GM18517 (cell line): Measurements from ENCODE around the gene ZDHHC4.

Source experiments
- ATAC-seq: cut with Tn5 transposase; IDR thresholded peaks from one replicate; pipeline ENCODE4 v1.9.1; 2021; ENCODE audit warnings: mild to moderate bottlenecking, moderate library complexity; ENCODE audit not compliant: unreplicated experiment

The ZDHHC4 gene

DNA sequence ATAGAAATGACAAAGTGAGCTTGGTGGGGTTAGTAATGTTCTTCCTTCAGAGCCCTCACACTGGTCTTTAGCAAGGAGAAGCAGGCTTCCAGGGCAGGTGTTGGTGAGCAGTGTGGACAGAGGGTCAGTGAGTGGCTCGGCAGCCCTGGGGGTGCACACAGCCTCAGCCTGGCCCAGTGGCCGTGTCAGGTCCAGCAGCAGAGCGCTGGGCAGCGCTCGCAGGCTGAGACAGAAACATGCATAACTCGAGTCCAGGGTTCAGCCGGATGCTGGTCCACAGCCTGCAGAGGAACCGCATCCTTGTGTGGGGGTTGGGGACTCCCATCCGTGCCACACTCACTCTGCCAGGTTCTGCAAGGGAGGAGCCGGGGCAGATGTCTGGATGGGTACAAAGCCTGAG lies 27.2 kb downstream of the ZDHHC4 start:
- ATAC-seq: no peak

DNA sequence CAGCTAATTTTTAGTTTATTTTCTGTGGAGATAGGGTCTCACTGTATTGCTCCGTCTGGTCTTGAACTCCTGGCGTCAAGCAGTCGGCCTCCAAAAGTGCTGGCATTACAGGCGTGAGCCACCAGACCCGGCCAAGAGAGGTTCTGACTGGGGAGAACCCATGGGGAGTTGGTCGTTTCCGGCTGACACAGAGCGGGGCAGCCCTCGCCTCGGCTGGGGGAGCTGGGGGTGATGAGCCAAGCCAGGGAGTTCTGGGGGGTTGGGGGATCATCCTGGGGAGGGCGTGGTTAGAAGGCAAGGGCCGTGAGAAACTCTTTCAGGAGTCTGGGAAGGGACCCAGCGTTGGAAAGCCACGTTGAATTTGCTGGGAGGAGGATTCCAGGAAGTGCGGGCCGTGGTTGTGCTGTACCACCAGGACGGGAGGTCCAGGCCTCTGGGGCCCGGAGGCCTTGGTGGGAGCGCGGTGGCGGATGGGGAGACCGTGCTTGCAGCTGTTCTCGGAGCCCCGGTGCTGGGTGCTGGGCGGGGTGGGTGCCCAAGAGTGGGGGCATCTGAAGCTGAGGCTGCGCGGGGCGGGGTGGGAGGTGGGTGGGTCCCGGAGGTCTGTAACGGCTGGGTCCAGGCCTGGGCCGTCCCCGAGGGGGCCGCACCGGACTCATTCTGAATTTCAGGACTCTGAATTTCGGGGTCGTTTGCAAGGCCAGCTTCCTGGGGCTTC lies 29.8 kb downstream of the ZDHHC4 start:
- ATAC-seq: no peak

DNA sequence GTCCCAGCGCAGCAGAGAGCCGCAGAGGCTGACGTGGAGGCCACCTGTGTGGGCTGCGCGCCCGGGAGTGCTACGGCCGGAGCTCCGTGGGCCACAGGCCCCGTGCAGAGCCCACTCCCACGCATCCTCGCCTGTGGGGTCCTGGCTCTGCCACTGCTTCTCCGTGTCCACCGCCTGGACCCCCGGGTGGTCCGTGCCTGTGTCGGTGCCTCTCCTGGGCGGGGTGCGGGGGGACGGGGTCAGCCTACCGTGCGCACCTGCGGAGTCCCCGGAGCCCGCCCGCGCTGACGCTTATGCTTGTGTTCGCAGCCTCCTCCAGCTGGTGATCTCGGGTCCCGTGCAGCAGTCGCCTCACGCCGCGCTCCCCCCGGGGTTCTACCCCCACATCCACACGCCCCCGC lies 30.4 kb downstream of the ZDHHC4 start:
- ATAC-seq: no peak

DNA sequence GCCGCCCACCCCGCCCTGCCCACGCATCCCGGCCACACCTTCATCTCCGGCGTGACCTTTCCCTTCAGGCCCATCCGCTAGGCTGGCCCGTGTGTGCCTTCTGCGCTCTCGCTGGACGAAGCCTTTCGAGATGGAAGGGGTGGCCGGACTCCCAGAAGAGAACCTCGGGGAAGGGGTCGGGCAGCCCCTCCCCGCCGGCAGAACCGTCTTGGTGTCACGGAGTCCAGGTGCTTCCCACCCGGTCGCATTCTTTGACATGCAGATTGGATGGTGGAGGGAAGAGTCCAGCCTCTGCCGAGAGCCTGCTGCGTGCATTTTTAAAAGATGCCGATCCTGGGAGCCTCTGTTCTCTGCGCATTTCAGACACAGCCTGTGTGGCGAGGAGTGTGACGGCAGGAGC lies 30.8 kb downstream of the ZDHHC4 start:
- ATAC-seq: no peak

DNA sequence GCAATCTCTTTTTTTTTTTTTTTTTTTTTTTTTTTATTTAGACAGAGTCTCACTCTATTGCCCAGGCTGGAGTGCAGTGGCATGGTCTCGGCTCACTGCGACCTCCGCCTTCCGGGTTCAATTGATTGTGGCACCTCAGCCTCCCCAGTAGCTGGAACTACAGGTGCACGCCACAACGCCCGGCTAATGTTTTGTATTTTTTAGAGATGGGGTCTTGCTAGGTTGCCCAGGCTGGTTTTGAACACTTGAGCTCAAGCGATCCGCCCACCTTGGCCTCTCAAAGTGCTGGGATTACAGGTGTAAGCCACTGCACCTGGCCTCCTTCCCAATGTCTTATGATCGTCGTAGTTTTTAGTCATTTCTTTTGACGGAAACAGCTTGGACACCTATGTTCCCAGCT lies 31.5 kb downstream of the ZDHHC4 start:
- no peak for ATAC-seq

DNA sequence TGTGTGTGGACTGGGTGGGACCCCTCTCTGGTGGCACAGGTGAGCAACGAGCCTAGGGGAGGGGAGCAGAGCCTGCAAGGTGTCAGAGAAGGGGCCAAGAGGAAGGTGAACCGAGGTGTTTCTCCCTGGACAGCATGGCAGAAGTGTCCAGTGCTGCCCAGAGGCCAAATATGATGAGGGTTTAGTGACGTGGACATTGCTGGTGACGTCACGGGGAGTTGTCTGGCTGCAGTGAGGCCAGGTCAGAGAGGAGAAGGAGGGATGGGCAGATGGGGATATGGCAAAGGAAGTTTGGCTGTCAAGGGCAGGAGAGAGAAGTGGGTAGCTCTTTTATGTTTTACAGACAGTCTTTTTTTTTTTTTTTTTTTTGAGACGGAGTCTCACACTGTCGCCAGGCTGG lies 35.6 kb downstream of the ZDHHC4 start:
- ATAC-seq: no peak

DNA sequence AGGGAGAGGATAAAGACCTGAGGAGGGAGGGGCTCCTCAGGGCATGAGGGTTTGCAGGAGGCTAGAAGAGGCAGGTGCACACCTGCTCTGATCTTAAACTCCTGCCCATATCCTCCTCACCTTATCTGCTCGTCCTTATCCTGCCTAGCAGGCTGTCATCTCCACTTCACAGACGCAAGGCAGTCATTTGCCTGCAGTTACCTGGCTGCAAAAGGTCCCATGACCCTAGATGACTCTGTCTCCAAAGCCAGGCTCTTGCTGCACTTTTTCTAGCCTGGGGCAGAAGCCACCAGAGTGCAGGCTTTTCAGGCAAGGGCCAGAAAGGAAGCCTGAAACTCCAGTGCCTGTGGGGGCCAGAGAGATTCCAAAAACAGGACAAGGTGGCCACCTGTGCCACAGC lies 36.5 kb downstream of the ZDHHC4 start:
- no peak for ATAC-seq

DNA sequence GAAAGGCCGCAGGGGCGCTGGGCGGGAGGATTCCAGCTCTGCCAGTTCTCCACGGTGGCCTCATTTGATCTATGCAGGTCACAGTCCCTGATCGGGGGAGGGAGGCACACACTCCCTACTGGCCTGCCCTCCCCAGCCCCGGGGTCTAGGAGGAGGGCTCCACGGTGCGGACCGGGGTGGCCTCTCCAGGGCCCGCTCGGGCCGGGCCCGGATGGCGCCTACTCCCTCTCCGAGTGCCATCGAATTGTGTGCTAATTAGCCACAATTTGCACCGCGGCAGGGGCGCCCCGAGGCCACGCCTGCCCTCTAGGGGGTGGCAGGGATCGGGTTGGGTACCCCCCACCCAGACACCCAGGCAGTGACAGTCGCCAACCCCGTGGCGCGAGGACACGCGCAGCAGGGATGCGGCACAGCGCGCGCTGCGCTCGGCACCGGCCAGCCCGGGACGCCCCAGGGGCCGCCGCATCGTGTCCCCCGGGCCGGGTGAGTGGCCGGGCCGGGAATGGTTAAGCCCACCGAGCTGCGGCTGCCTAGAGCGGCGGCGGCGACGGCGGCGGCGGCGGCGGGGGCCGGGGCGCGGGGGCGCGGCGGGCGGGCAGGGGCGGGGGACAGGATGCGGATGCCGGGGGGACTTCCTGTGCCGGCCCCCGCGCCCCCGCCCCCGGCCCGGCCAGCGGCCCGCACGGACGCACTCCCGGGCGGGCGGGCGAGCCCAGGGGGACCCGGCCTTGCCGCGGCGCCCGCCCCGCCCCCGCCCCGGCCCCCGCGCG lies 37.9 kb downstream of the ZDHHC4 start, which contains the start of gene ZNF853:
Gene ZNF853, plus strand, starts transcription at position 658 of the 770 bp plus-strand sequence. CDS start 565 bp downstream, outside the sequence.
- no peak for ATAC-seq

DNA sequence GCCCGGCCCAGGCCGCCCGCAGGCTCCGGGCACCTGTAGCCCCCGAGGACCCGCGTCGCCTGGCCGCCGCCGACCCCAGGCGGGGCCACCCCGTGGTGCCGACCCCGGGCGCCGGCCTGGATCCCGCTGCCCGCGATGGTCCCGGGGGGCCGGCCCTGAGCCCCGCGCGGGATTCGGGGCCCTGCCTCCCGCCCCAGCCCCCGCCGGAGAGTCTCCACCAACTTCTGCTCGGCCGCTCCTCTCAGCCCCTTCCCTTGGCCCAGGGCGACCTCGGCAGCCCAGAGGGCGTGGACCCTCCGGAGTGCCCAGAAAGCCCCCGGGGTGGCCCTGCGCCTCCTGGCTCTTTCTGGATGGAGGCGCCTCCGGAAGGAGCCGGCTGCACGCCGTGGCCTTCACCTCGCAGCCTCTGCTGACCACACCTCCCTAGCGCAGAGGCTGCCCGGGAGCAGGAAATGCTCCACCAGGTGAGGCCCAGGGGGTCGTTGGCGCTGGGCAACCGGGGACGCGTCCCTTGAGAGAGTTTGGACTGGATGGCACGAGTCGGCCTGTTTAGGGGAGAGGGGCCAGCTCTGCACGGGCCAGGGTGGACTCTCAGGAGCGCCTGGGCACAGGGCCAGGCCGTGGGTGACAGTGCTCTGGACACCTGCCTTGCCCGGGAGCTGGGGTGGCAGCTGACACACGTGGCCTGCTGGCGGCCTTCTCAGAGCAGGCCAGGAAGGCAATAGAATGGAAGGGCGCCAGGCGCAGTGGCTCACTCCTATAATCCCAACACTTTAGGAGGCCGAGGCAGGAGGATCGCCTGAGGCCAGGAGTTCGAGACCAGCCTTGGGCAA lies 38.7 kb downstream of the ZDHHC4 start:
- no peak for ATAC-seq

DNA sequence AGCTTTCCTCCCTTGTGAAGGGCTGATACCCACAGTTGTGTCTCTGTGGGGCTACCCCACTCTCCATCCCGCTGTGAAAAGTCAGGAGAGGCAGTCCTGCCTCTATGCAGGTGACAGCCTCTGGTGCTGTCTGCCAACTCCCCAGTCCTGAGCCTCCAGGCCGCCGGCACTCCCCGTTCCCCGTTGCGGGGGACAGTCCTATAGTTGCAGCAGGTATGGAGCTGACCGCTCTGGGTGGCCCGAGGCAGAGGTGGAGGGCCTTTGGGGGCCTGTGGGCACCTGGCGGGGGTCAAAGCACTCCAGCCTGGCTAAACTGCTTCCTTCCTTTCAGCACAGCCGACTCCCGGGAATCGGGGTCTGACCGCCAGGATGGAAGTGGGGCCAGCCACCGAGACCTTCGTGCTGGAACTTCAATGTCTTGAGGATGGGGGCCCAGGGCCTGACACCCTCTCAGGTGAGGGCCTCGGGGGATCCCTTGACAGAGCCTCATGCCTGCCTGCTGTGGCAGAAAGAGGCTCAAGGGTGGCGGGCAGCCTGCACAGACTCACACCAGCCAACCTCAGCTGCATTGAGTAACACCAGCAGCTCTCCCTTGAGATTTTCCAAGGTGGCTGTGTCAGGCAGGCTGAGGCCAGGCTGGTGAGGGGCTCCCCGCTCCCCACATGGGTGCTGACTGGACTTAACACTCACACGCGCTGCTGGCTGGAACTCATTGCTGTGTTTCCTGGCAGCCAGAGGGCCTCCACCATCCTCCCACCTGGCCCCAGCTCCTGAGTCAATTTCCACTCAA lies 39.8 kb downstream of the ZDHHC4 start:
- no peak for ATAC-seq

DNA sequence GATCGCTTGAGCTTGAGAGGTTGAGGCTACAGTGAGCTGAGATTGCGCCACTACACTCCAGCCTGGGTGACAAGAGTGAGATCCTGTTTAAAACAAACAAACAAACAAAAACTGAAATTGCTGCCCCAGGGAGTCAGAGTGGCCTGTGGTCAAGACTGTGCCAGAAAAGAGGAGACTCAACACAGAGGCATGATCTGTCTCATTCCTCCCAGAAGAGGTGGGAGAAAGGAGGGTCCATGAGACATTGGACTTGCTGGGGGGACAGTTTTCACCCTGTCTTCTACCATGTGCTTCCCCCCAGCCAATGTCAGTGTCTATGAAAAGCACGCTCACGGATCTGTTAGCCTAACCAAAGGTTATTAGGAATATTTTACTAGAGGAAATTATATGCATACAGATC lies 41.4 kb downstream of the ZDHHC4 start:
- no peak for ATAC-seq

DNA sequence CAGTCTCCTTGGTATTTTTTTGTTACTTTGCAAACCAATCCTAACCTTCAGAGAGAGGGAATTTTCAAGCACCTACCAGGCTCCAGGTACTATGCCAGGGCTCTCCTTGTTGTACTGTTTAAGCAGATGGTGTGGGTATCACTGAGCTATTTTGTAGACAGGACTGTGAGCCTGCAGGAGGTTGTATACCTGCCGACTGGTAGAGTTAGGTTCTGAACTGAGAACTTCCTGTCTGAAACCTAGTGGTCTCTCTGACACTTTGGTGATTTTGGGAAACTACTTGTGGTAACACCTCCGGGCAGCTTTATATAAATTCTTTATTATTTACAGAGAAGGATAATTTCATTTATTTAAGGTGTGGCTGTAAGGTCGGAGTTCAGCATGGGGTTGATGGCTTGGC lies 42.7 kb downstream of the ZDHHC4 start:
- ATAC-seq: no peak

DNA sequence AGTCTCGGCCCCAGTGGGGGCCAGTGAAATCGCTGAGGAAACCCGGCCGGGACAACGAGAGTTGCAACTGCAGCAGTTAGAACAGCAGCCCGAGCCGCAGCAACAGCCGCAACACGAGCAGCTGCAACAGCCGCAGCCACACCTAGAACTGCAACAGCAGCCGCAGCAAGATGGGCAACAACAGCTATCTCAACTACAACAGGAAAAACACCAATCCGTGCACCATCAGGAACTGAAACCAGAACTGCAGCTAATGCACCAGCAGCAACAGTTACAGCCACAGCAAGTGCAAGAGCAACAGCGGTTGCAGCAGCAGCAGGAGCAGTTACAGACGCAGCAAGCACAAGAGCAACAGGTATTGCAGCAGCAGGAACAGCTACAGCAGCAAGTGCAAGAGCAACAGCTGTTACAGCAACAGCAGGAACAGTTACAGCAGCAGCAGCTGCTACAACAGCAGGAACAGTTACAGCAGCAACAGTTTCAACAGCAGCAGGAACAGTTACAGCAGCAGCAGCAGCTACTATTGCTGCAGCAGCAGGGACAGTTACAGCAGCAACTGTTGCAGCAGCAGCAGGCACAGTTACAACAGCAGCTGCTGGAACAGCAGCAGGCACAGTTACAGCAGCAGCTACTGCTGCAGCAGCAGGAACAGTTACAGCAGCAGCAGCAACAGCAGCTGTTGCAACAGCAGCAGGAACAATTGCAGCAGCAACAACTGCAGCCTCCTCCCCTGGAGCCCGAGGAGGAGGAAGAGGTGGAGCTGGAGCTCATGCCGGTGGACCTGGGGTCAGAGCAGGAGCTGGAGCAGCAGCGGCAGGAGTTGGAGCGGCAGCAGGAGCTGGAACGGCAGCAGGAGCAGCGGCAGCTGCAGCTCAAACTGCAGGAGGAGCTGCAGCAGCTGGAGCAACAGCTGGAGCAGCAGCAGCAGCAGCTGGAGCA lies 44.2 kb downstream of the ZDHHC4 start:
- ATAC-seq: no peak

DNA sequence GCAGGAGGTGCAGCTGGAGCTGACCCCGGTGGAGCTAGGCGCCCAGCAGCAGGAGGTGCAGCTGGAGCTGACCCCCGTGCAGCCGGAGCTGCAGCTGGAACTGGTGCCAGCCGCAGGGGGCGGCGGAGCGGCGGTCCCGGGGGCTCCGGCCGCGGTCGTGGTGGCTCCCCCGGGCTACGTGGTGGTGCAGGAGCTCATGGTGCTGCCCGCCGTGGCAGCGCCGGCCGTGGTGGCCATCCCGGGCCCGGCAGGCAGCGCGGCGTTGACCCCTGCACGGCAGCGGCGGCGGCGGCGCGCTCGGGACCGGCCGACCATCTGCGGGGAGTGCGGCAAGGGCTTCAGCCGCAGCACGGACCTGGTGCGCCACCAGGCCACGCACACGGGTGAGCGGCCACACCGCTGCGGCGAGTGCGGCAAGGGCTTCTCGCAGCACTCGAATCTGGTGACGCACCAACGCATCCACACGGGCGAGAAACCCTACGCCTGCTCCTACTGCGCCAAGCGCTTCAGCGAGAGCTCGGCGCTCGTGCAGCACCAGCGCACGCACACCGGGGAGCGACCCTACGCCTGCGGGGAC lies 45.0 kb downstream of the ZDHHC4 start:
- ATAC-seq: no peak

DNA sequence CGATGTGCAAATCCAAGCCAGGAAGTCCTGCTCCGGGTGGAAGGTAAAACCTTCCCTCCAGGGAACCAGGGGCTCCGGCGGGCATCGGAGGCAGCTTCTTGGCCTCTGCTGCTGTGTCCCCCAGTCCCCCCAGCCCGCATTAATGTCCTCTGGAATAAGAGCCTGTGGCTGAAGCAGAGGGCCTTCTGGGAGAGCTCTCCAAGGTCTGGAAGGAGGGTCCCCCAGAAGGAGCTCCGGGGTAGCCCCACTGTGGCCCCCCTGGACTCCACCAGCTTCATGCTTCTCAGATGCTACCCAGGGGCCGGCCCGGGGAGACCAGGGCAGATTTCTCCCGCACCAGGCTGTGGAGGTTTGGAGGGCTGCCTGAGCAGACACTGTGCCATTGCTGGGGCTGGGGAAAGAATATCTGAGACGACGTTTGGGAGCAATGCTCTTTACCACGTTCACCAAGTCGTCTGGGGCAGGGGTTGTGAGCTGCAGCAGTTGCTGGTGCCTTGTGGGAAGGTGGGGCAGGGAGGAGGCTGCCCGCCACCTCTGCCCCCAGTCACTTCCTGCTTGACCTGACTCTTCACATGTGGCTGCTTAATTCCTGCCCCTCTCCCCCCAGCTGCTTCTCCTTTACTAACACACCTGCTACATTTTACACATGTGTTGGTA lies 46.5 kb downstream of the ZDHHC4 start:
- ATAC-seq: no peak

DNA sequence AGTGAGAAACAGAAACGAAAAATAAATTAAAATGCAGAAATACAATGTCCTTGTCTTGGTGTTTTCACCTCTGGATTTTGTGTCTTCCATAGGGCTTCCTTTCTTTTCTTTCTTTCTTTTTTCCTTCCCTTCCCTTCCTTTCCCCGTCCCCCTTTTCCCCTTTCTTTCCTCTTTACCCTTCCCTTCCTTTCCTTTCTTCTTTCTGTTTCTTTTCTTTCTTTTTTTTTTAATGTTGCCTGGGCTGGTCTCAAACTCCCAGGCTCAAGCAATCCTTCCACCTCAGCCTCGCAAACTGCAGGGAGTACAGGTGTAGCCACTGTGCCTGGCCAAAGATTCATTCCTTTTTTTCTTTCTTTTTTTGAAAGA lies 47.0 kb downstream of the ZDHHC4 start:
- no peak for ATAC-seq

DNA sequence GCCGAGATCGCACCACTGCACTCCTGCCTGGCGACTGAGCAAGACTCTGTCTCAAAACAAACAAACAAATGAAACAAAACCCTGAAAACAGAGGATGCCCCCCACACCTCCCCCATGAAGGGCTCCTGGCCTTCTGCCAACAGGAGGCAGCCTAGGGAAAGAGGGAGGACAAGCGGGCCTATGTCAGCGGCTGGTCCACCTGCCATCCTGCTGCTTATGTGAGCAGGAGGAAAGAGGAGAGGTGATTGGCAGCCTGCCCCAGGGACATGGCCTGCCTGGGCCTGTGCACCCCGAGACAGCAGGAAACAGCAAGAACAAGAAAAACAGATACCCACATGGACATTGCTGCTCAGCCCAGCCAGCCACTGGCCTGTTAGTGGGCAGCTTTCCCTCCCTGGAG lies 50.8 kb downstream of the ZDHHC4 start:
- no peak for ATAC-seq

DNA sequence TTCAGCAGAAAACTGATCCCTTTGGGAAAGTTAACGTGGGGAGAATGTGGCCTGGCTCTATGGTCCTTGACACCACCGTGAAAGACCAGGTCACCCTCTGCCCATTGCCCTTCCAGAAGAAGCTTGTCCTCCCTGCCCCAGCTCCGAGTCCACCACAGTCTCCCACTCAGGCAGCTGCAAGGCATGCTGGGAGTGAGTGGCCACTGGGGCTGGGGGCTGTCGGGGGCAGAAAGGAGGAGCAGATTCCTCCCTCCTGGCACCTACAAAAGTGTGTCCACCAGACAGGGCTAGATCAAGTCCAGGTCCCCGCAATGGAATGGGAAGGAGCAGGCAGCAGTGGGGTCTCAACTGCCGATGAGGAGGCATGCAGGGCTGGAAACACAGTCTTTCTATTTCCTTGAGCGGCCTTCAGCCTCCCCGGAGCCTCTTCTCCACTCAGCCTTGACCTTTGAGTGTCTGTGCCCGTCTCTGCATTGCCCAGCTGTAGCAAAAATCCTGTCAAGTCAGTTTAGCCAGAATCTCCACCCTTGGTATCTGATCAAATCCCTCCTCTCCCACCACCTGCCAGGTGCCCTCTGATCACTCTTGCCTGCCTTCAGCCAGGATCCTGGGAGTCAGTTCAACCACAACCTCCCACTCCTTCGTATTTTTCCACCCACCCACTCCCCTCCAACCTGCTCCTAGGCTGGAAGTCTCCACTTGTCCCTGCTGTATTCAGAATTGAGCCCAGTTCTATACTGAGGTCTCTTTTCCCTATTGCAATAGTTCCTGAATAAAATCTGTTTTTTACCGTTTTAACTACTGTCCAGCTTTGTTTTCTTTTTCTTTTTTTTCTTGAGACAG lies 53.0 kb downstream of the ZDHHC4 start:
- no peak for ATAC-seq
